GM21825 (cell line): ENCODE measurements around the gene VAMP1.
"Not testable (repeated sequence)": the region's sequence is repeated elsewhere in the genome, so short reads cannot be mapped to it uniquely, and the experiment has no call there.

Experiments used
- ATAC-seq: cut with Tn5 transposase; IDR thresholded peaks from one replicate; pipeline ENCODE4 v1.9.1; 2021; ENCODE audit warnings: mild to moderate bottlenecking, moderate library complexity; ENCODE audit not compliant: unreplicated experiment

The VAMP1 gene

DNA sequence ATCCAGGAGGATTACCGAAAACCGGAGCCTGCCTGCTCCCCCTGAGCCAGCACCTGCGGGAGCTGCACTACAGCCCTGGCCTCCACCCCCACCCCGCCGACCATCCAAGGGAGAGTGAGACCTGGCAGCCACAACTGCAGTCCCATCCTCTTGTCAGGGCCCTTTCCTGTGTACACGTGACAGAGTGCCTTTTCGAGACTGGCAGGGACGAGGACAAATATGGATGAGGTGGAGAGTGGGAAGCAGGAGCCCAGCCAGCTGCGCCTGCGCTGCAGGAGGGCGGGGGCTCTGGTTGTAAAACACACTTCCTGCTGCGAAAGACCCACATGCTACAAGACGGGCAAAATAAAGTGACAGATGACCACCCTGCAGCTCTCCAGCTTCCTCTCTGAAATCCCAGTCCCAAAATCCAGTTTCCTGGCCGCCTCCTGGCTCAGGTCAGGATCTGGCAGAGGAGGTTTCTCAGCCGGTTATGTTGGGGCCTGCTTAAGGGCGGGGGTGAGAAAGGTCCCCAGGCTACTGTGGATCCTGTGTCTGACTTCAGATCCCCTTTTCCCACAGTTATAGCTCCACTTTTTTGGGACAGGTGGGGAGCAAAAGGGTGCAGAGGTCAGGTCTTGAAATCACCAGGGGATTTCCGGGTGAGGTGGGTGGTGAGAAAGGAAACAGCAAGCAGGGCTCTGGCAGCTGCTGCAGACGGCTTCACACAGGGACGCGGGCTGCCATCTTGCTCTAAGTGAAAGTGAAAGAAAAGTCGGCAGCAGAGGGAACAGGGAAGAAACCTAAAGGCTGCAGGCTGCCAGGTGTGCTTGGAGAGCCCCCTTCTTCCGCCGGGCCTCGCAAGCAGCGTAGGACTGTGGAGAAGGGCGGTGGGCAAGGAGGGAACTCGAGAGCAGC, 18.9 kb downstream of the VAMP1 start, which contains the start of gene TAPBPL:
TAPBPL (plus strand) TSS at position 695 of the 897 bp plus-strand sequence. CDS start 207 bp downstream, outside the sequence.
- peak; percentile 66 for ATAC-seq

DNA sequence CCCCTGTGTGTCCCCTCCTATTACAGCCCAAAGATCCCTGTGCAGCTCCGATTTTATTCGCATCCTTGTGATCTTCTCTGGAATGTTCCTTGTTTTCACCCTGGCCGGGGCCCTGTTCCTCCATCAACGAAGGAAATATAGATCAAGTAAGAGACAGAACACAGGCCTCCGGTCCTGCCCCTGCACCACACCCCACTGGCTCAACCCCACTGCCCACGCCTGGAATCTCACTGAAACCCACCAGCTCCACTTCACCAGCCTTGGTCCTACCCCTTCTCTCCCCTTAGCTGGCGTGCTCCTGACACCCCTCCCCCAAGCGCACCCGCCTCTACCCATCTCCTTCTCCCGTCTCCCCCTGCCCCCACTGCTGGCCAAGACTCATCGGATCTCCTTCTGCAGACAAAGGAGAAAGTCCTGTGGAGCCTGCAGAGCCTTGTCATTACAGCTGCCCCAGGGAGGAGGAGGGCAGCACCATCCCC, 19.6 kb downstream of the VAMP1 start:
- no peak for ATAC-seq

DNA sequence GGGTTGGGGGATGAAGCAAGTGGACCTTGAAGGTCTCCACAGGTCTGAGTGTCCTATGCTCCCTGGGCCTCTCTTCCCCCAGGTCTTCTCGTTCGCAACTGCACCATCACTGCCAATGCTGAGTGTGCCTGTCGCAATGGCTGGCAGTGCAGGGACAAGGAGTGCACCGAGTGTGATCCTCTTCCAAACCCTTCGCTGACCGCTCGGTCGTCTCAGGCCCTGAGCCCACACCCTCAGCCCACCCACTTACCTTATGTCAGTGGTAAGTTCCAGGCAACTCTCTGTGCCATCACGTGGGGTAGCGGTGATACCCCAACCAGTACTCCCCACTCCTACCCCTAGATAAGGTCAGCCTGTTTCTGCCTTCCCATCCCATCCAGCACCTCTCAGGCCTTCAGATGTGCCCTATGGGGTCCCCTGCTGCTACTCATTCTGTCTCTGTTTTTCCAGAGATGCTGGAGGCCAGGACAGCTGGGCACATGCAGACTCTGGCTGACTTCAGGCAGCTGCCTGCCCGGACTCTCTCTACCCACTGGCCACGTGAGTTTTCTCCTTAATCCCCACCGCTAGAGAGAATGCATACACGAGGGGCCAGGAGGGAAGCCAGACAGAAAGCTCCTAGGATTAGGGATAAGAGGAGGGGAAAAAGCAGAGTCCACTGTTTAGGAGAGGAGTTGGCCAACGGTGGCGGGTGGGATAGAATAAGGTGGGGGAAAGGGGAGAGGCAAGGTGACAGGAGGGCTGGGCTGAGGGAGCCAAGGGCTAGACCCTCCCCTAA, 20.2 kb downstream of the VAMP1 start:
- no peak for ATAC-seq

DNA sequence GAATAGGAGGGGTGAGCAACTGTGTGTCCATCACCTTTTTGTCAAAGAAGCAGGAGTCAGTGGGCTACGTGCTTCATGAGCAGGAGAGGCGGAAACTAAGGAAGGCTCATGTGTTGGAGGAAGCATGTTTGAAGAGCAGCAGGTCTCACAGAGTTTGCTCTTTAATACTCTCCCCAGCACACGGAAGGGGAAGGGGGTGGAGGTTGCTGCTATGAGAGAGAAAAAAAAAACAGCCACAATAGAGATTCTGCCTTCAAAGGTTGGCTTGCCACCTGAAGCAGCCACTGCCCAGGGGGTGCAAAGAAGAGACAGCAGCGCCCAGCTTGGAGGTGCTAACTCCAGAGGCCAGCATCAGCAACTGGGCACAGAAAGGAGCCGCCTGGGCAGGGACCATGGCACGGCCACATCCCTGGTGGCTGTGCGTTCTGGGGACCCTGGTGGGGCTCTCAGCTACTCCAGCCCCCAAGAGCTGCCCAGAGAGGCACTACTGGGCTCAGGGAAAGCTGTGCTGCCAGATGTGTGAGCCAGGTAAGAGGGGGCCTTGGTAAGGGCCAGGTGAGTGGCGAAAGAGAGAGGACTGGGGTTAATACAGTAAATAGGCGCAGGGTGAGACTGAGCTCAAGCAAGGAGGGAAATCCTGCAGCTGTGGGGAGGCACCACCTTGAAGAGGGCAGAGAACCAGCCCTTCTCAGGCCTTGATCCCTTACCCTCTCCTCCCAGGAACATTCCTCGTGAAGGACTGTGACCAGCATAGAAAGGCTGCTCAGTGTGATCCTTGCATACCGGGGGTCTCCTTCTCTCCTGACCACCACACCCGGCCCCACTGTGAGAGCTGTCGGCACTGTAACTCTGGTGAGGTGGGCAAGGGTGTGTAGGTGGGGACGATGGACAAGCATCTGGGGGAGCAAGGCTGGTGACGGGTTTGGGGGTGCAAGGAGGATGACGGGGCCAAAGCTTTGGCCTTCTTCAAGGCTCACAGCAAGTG, 25.5 kb downstream of the VAMP1 start, which contains the start of gene CD27:
CD27 (plus strand) TSS at position 252 of the 985 bp plus-strand sequence; CDS start at position 393, 141 bp downstream.
- no peak for ATAC-seq

DNA sequence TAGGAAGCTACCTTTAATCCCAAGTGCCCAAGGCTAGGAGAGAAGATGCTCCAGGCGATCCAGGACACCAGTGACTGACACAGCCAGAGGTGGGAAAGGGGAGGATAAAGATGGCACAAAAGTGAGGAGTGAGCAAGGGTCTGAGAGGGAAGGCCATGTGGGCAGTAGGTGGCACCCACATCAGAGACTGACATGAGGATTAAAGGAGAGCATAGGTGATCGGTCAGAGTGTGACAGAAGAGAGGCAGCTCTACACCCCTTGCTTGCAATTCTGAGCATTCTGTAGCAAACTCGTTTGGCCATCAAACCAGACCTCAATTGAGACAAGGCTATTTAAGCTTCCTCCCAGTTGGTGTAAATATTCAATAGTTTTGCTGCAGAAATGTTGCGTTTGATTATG, 26.4 kb downstream of the VAMP1 start:
- ATAC-seq = no peak

DNA sequence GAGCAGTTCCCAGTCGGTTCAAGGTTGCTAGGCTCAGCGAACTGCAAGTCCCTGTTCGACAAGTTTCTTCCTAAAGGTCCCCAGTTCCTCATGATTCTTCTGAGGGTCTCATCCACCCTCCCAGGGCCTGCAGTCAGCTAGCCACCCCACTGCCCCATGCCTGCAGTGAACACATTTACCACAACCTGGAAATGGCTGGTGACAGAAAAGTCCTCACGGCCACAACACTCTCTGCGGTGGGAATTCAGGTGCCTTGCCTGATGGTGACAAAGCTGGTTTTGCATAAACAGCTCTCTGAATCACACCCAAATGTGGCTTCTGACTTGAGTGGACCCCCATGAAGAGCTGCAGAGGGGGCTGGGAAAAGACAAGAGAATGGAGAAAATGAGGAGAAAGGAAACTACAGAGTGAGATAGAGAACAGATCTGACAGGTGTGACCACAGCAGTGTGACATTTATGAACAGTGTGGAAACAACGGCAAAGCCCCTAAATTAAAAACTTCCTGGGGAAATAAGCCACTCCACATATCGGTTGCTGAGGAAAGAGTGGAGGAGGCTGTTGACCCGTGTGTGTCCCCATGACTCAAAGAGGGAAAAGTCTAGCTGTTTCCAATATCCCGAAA, 27.0 kb downstream of the VAMP1 start:
- ATAC-seq = peak; percentile 39

DNA sequence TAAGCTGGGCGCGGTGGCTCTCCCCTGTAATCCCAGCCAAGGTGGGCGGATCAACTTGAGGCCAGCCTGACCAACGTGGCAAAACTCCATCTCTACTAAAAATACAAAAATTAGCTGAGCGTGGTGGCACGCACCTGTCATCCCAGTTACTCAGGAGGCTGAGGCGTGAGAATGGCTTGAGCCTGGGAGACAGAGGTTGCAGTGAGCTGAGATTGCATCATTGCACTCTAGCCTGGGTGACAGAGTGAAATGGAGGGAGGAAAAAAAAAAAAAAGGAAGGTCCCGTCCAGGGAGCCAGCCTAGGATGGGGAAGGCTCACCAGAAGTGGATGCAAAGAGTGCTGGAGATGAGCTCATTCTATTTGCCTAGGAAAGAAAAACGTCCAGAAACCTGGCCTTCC, 27.6 kb downstream of the VAMP1 start:
- no peak for ATAC-seq

DNA sequence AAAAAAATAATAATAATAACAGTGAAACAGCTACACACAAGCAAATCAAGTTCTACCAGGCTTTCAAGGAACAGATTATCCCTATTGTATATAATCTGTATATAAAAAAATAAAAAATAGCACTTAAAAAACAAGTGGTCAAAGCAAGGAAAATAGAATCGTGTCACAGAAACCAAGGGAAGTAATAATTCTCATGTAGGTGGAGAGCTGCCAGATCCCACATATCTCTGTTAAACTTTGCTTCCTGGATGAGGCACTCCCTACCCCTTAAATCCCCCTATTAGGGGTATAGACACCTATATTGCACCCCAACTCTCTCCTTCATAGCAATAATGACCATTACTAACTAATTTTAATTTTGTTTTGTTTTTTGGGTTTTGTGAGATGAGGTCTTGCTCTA, 30.1 kb downstream of the VAMP1 start:
- no peak for ATAC-seq

DNA sequence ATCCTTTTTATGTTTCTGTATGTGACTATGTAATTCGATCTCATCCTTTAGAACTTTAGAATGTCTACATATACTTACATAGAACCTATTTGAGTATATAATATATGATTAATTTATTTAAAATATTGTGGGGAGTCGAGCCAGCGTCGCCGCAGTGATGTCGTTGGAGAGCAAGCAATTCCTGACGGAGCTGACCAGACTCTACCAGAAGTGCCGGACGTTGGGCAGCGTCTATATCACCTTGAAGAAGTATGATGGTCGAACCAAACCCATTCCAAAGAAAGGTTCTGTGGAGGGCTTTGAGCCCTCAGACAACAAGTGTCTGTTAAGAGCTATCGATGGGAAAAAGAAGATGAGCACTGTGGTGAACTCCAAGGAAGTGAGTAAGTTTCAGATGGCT, 32.1 kb downstream of the VAMP1 start:
- no peak for ATAC-seq

DNA sequence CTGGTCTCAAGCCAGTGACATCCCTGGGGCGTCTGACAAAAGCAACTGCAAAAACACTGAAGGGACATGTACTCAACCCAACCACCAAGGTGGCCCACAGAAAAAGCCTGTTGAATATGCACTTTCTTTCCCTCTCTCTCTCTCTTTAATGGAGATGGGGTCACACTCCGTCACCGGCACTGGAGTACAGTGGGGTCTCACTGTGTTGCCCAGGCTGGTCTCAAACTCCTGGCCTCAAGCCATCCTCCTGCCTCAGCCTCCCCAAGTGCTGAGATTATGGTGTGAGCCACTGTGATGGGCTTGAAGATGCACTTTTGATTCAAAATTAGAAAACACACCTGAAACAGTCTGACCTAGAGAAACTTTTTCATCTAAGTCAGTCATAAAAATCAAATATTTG, 32.9 kb downstream of the VAMP1 start:
- ATAC-seq = no peak

DNA sequence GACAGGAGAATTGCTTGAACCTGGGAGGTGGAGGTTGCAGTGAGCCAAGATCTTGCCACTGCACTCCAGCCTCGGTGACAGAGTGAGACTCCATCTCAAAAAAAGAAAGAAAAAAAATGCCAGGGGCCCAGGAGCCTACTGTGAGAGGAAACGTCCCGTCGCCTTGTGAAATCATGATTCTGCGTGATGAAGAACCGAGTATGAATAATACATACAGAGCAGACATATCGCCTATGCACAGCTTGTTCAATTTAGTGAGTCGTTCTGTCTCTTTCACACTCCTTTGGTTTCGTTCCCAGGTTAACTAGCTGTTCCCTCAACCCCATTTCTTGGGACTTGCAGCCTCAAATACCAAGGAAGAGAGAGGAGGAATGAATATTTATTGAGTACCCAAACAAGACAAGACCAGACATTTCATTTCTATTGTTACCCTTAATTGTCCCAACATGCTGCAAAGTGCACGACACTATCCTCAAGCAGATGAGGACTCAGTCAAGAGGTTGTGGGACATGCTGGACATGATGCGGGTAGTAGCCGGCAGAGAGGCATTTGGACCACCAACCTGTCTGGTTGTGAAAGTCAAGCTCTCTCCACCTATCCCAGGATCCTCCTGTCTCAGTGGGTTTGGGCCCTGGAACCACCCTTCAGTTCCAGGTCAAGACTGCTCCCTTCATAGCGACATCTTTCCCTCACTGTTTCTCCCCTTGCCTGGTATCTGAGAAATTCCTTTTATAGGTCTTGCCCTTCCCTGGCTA, 34.3 kb downstream of the VAMP1 start:
- ATAC-seq = no peak

DNA sequence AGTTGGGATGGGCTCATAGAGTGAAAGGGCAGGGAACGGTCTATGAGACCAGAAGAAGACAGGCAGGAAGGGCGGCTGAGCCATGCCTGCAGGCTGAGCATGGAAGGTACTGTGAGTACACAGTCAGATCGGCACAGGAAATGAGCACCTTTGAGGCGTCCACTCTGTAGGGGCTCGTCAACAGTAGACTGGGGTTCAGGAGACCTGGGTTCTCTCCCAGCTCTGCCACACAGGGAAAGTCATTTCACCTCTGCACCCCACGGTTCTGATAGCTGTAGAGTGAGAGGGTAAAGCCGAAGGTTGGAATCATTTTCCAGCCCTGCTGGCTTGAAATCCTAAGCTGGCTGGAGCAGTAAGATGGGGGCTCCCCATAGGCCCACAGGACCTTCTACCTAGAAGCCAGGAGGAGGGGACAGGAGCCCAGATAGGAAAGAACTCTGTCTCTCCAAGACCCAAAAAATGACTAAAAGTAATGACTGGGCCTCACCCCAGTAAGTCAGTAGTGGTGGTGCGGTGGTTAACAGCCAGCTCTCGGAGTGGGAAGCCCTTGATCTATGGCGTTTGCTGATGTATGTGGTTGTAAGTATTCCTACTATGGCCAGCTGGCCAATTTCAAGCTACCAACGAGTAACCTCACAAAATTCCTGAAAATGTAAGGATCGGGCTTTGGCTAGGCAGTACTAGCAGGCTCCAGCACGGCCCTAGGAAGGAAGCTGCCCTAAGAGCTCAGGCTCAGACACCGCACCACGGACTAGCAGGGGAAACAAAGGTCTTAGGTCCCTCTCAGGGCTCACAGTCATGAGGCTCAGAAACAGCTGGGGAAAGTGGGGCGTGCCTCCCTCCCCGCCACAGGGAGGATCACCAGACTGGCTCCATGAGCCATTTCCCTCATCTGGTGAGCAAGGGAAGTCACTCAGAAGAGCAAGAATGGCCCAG, 36.0 kb downstream of the VAMP1 start:
- no peak for ATAC-seq

DNA sequence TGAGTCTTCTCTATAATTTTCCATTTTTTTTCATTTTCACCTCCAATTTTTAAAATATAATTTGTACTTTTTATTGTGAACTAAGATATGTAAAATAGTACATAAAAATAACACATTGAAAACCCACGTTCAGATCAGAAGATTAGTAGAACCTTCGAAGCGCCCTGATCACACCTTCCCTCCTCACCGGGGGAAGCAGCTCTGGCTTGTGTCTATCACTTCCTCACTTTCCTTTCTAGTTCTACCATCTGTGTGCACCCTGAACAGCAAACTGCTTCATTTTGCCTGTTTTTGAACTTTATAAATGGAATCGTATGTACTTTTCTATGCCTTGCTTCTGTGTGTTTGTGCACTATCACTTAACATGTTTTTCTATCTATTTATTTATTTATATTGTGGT, 37.5 kb downstream of the VAMP1 start:
- no peak for ATAC-seq

DNA sequence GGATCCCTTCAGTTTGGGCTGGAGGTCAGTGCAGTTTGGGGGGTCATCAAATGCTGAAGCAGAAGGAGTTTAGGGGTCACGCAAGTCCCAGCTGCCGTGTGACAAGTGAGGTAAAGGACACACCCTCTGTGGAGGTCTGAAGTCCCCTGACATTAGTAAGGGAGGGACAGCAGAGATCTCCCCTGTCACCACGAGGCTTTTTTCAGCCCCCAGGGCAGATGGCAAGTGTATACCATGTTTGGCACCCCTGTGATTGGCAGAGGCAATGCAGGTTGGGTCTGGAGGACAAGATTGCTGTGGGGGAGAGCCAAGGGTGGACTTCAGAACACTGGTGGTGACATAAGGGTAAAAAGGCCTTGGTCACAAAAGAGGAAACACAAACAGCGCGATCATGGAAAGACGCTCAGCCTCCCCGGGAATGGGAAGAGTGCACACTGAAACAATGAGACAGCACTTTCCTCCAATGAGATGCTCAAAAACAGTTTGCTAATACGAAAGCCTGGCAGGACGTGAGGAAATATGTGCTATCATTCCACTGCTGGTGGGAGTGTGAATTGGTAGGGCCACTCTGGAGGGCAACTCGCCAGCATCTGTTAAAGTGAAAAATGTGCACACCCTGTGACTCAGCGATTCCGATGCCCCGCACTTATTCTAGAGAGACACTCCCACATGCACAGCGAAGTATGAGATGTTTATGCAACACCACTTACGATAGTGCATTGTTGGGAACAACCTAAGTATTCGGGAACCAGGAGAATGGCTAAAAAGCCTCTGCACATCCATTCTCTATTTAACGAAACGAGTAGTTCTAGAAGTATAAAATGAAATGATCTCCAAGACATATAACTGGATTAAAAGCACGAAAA, 40.1 kb downstream of the VAMP1 start:
- ATAC-seq = no peak

DNA sequence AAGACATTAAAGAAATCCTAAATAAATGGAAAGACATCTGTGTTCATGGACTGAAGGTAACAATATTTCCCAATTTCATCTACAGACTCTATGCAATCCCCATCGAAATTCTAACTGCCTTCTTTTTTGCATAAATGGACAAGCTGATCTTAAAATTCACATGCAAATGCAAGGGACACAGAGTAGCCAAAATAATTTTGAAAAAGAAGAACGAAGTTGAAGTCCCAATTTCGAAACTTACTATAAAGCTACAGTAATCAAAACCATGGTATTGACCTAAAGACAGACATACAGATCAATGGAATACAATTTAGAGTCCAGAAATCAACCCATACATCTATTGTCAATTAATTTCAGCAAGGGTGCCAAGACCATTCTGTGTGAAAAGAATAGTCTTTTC, 42.2 kb downstream of the VAMP1 start:
- no peak for ATAC-seq

DNA sequence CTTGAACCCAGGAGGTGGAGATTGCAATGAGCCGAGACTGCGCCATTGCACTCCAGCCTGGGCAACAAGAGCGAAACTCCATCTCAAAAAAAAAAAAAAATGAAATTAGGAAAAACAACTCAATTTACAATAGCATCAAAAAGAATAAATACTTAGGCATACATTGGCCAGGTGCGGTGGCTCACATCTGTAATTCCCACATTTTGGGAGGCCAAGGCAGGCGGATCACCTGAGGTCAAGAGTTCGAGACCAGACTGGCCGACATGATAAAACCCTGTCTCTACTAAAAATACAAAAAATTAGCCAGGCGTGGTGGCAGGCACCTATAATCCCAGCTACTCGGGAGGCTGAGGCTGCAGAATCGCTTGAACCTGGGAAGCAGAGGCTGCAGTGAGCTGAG, 42.7 kb downstream of the VAMP1 start:
- ATAC-seq = not testable (repeated sequence)
